Measurements from ENCODE around the gene PAX3. TPM values are rescaled to one million over a fixed set of nuclear protein-coding genes. Genes with fewer than 3 reads are reported as not detected.

PAX3 gene
- total and polyA plus RNA-seq, 9 of the 15 experiments (the other 6 are each of a cell fraction or from before 2014, with no cell fraction given): not detected

DNA sequence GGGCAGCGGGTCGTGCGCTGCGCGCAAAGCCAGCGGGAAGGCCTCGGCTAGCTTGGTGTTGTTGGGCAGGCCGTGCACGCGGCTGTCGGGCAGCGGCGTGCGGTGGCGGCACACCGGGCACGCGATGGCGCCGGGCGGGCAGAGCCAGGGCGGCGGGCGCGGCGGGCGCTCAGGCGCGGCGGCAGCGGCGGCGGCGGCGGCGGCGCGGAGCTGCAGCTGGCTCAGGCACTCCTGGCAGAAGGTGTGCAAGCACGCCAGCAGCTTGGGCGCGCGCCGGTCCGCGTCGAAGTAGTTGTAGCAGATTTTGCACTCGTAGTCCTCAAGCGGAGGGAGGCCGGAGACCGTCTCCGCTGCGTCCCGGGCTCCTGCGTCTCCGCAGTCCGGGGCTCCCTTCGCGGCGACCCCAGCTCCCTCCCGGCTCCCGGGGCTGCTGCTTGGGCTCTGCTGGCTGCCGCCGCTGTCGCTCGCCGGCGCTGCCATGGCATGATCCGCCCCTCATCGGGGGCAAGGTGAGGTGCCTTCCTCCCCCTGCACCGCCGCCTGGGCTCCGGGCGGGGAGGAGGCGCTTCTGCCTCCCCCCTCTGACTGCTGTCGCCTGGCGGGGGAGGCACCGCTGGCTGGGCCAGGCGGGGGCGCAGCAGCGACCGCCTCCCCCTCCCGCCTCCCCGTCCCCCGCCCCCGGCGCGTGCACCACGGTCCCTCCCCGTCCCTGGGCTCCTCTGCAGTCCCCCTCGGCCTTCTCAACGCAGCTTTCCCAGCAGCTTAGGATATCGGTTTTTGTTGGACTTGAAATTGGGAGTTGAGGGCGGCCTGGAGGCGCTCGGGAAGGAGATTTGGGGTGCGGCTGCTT is 21.0 kb upstream of the PAX3 start:
- in situ Hi-C loops (cut with MboI) (loop anchor here (25.0 kb wide), 1 partner anchor 242 kb away; no protein-coding TSS in a partner anchor), intact Hi-C loops (cut with micrococcal nuclease) (loop anchor here (2.0 kb wide), 1 partner anchor 243 kb away; no protein-coding TSS in a partner anchor)
- ChIA-PET CTCF (ENCODE audit: low intra/inter-chr PET ratio) (no interaction called here), POLR2A (no interaction called here)
- Histone ChIP-seq H3K9me3 (replicated peaks; ENCODE audit: control insufficient read depth, insufficient read depth, low read depth, low read length) (no peaks in the 10 kb centered on the region), H2AFZ (ENCODE audit: low read depth, low read length) (no peak overlapping the region), H3K27ac (ENCODE audit: extremely low read depth, low read depth, low read length) (no peak overlapping the region), H3K27me3 (ENCODE audit: control insufficient read depth in 2 of 2, insufficient read depth in 2 of 2, low read length in 2 of 2) (no peaks in the 10 kb centered on the region), H3K4me2 (ENCODE audit: insufficient read depth, low read length) (no peak overlapping the region), H3K36me3 (ENCODE audit: control insufficient read depth, insufficient read depth, low read length) (no peaks in the 10 kb centered on the region), H4K20me1 (replicated peaks; ENCODE audit: control insufficient read depth, insufficient read depth, low read length) (no peaks in the 10 kb centered on the region), H3K4me1 (replicated peaks in 1 of 2; ENCODE audit: control insufficient read depth in 2 of 2, insufficient read depth in 2 of 2, low read length in 2 of 2) (peaks cover 0 to 4% of the 10 kb centered on the region in 2 experiments; a peak in 2 of 5 replicates), H3K4me3 (no peak overlapping the region), H3K79me2 (ENCODE audit: control insufficient read depth, insufficient read depth, low read length) (no peaks in the 10 kb centered on the region), H3K9me1 (ENCODE audit: control insufficient read depth, insufficient read depth, low read length) (no peaks in the 10 kb centered on the region), H3K9ac (ENCODE audit: insufficient read depth in 1 of 2, low read depth in 2 of 2, low read length in 2 of 2) (no peak overlapping the region)
- FAIRE-seq (no peak), ATAC-seq (no peak), DNase-seq (ENCODE audit: extremely low read depth in 1 of 4, low spot score in 3 of 4) (no peak)
- no TSS peak for BruUV-seq (replicated peaks)
- TF ChIP-seq ZBTB7A (IDR thresholded peaks at IDR 0.05; ENCODE audit: borderline replicate concordance, control insufficient read depth, low read depth, low read length): no peak
- no peak for TF ChIP-seq THRAP3 (IDR thresholded peaks at IDR 0.05; ENCODE audit: borderline replicate concordance)
- no peak for TF ChIP-seq MEF2D (tag; conservative IDR thresholded peaks at IDR 0.05; ENCODE audit: low read depth)
- no peak for TF ChIP-seq ZNF444 (CRISPR knock-in tag; IDR thresholded peaks at IDR 0.05)
- TF ChIP-seq TCFL5 (CRISPR knock-in tag; conservative IDR thresholded peaks at IDR 0.05): no peak
- TF ChIP-seq MEF2A (IDR thresholded peaks at IDR 0.05; ENCODE audit: control insufficient read depth, low read depth, low read length): no peak
- no peak for TF ChIP-seq ATF7 (IDR thresholded peaks at IDR 0.05)
- no peak for TF ChIP-seq PCBP2 (IDR thresholded peaks at IDR 0.05; ENCODE audit: low read depth, low read length, poor library complexity, severe bottlenecking)
- TF ChIP-seq ZC3H4 (CRISPR knock-in tag; IDR thresholded peaks at IDR 0.05; ENCODE audit: borderline replicate concordance): no peak
- TF ChIP-seq, protein P1, sequence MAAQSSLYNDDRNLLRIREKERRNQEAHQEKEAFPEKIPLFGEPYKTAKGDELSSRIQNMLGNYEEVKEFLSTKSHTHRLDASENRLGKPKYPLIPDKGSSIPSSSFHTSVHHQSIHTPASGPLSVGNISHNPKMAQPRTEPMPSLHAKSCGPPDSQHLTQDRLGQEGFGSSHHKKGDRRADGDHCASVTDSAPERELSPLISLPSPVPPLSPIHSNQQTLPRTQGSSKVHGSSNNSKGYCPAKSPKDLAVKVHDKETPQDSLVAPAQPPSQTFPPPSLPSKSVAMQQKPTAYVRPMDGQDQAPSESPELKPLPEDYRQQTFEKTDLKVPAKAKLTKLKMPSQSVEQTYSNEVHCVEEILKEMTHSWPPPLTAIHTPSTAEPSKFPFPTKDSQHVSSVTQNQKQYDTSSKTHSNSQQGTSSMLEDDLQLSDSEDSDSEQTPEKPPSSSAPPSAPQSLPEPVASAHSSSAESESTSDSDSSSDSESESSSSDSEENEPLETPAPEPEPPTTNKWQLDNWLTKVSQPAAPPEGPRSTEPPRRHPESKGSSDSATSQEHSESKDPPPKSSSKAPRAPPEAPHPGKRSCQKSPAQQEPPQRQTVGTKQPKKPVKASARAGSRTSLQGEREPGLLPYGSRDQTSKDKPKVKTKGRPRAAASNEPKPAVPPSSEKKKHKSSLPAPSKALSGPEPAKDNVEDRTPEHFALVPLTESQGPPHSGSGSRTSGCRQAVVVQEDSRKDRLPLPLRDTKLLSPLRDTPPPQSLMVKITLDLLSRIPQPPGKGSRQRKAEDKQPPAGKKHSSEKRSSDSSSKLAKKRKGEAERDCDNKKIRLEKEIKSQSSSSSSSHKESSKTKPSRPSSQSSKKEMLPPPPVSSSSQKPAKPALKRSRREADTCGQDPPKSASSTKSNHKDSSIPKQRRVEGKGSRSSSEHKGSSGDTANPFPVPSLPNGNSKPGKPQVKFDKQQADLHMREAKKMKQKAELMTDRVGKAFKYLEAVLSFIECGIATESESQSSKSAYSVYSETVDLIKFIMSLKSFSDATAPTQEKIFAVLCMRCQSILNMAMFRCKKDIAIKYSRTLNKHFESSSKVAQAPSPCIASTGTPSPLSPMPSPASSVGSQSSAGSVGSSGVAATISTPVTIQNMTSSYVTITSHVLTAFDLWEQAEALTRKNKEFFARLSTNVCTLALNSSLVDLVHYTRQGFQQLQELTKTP (IDR thresholded peaks at IDR 0.05; ENCODE audit: low read depth in 1 of 2, partially characterized antibody in 2 of 2): no peak
- no peak for TF ChIP-seq KAT7 (CRISPR knock-in tag; IDR thresholded peaks at IDR 0.05; ENCODE audit: borderline replicate concordance)
- TF ChIP-seq SAFB (IDR thresholded peaks at IDR 0.05; ENCODE audit: borderline replicate concordance, low read depth, low read length): no peak
- no peak for TF ChIP-seq CAMTA2 (CRISPR knock-in tag; conservative IDR thresholded peaks at IDR 0.05)
- no peak for TF ChIP-seq NR2C2 (CRISPR knock-in tag; IDR thresholded peaks at IDR 0.05)
- TF ChIP-seq NR2C2 (tag; IDR thresholded peaks at IDR 0.05): no peak
- TF ChIP-seq SMARCC2 (IDR thresholded peaks at IDR 0.05; ENCODE audit: low read depth): no peak
- no peak for TF ChIP-seq TEAD4 (IDR thresholded peaks at IDR 0.05; ENCODE audit: low read length)
- no peak for TF ChIP-seq TEAD4 (CRISPR knock-in tag; IDR thresholded peaks at IDR 0.05; ENCODE audit: borderline replicate concordance)
- TF ChIP-seq RBBP5 (IDR thresholded peaks at IDR 0.05; ENCODE audit: borderline replicate concordance, insufficient read depth, low read length, poor library complexity, severe bottlenecking): no peak
- WGBS (ENCODE audit: insufficient coverage, low coverage, missing lambda C conversion rate): no CpG with 5 or more reads among the region's 96 CpGs
